Skin epidermis (tissue), 12 donors: Measurements from ENCODE around the gene NR3C2.
"Not testable (repeated sequence)": the region's sequence is repeated elsewhere in the genome, so short reads cannot be mapped to it uniquely, and the experiment has no call there.

Source experiments
- H3K27ac ChIP-seq, 21 experiments: fragments of 200-600 bp; sonication (generic) in 11 of 21; one replicate each; pipeline ENCODE4 v1.5.0; 2020; ENCODE audit warnings: mild to moderate bottlenecking in 3 of 21, inconsistent platforms in 2 of 21, moderate library complexity in 2 of 21
- H3K4me3 ChIP-seq, 7 experiments: fragments of 200-600 bp; sonication (generic) in 2 of 7; one replicate each; pipeline ENCODE4 v1.5.0; 2020; ENCODE audit warnings: inconsistent platforms in 2 of 7, mild to moderate bottlenecking in 2 of 7, moderate library complexity in 1 of 7

NR3C2 gene

GRCh38 chr4:148330161-148330560, 112.1 kb downstream of the NR3C2 start:
- Histone ChIP-seq H3K27ac (no peak overlapping the region), H3K4me3 (no peak overlapping the region)

- no peak overlapping the region for H3K4me3 ChIP-seq
- H3K27ac ChIP-seq = no peak overlapping the region
Observed at GRCh38 chr4:148329751-148330150, 112.5 kb downstream of the NR3C2 start.

GRCh38 chr4:148327683-148328082, 114.5 kb downstream of the NR3C2 start:
- Histone ChIP-seq H3K27ac (no peak overlapping the region), H3K4me3 (no peak overlapping the region)

- not testable (repeated sequence) for H3K27ac ChIP-seq, H3K4me3 ChIP-seq
Observed at GRCh38 chr4:148323316-148323715, 118.9 kb downstream of the NR3C2 start.

- Histone ChIP-seq H3K4me3 (no peak overlapping the region), H3K27ac (no peak overlapping the region)
Observed at GRCh38 chr4:148315049-148315448, 127.2 kb downstream of the NR3C2 start.

GRCh38 chr4:148312956-148313490, 129.2 kb downstream of the NR3C2 start:
- Histone ChIP-seq H3K4me3 (no peak overlapping the region), H3K27ac (no peak overlapping the region)

GRCh38 chr4:148311526-148311925, 130.7 kb downstream of the NR3C2 start:
- H3K4me3 ChIP-seq = no peak overlapping the region
- H3K27ac ChIP-seq = no peak overlapping the region

- no peak overlapping the region for H3K4me3 ChIP-seq
- no peak overlapping the region for H3K27ac ChIP-seq
Observed at GRCh38 chr4:148310756-148311155, 131.5 kb downstream of the NR3C2 start.

- Histone ChIP-seq H3K4me3 (no peak overlapping the region), H3K27ac (no peak overlapping the region)
Observed at GRCh38 chr4:148305751-148306150, 136.5 kb downstream of the NR3C2 start.

- no peak overlapping the region for H3K27ac ChIP-seq
- no peak overlapping the region for H3K4me3 ChIP-seq
Observed at GRCh38 chr4:148302416-148302815, 139.8 kb downstream of the NR3C2 start.

- no peak overlapping the region for H3K27ac ChIP-seq
- no peak overlapping the region for H3K4me3 ChIP-seq
Observed at GRCh38 chr4:148300877-148301276, 141.3 kb downstream of the NR3C2 start.

- Histone ChIP-seq H3K27ac (no peak overlapping the region), H3K4me3 (no peak overlapping the region)
Observed at GRCh38 chr4:148299337-148299736, 142.9 kb downstream of the NR3C2 start.

- no peak overlapping the region for H3K4me3 ChIP-seq
- H3K27ac ChIP-seq = no peak overlapping the region
Observed at GRCh38 chr4:148296498-148296897, 145.7 kb downstream of the NR3C2 start.

GRCh38 chr4:148295642-148296041, 146.6 kb downstream of the NR3C2 start:
- H3K27ac ChIP-seq = no peak overlapping the region
- H3K4me3 ChIP-seq = no peak overlapping the region

GRCh38 chr4:148293571-148293970, 148.6 kb downstream of the NR3C2 start:
- no peak overlapping the region for H3K4me3 ChIP-seq
- H3K27ac ChIP-seq = no peak overlapping the region

- no peak overlapping the region for H3K4me3 ChIP-seq
- no peak overlapping the region for H3K27ac ChIP-seq
Observed at GRCh38 chr4:148292686-148293085, 149.5 kb downstream of the NR3C2 start.

- Histone ChIP-seq H3K4me3 (no peak overlapping the region), H3K27ac (no peak overlapping the region)
Observed at GRCh38 chr4:148289740-148290139, 152.5 kb downstream of the NR3C2 start.

GRCh38 chr4:148288448-148288847, 153.8 kb downstream of the NR3C2 start:
- no peak overlapping the region for H3K27ac ChIP-seq
- H3K4me3 ChIP-seq = no peak overlapping the region

- no peak overlapping the region for H3K4me3 ChIP-seq
- H3K27ac ChIP-seq = no peak overlapping the region
Observed at GRCh38 chr4:148287111-148287510, 155.1 kb downstream of the NR3C2 start.

GRCh38 chr4:148286012-148286411, 156.2 kb downstream of the NR3C2 start:
- no peak overlapping the region for H3K4me3 ChIP-seq
- no peak overlapping the region for H3K27ac ChIP-seq

GRCh38 chr4:148283665-148284064, 158.5 kb downstream of the NR3C2 start:
- no peak overlapping the region for H3K4me3 ChIP-seq
- H3K27ac ChIP-seq = no peak overlapping the region

- no peak overlapping the region for H3K4me3 ChIP-seq
- no peak overlapping the region for H3K27ac ChIP-seq
Observed at GRCh38 chr4:148278310-148278709, 163.9 kb downstream of the NR3C2 start.

GRCh38 chr4:148275266-148275665, 166.9 kb downstream of the NR3C2 start:
- no peak overlapping the region for H3K27ac ChIP-seq

More at GRCh38 chr4:148275266-148275665, 166.9 kb downstream of the NR3C2 start:
- H3K4me3 ChIP-seq = no peak overlapping the region
